ENCODE data around the gene EIF4E. TPM values are rescaled to one million over a fixed set of nuclear protein-coding genes. Genes with fewer than 3 reads are reported as not detected.
"Not testable (repeated sequence)": the region's sequence is repeated elsewhere in the genome, so short reads cannot be mapped to it uniquely, and the experiment has no call there.

The EIF4E gene
- total RNA-seq, 4 donors from 2014 or later: 45.6 to 68.7 (median 57.9) TPM

DNA sequence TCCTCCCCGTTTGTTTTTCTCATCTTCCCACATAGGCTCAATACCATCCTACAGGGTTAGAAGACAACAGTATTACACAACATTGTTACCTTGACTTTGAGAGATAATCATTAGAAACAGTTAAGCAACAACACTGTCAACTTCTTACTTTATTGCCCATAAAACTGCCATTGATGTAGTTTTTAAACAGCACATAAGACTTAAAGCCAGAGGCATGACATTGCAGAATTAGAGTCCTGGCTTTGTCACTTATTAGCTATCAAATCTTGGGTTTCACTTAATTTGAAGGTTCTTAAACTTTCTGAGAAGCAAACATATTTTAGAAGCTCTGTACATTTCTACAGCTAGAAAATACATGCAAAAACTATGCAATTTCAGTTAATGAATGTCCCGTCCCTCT, 41.8 kb downstream of the EIF4E start:
- TF ChIP-seq, protein P1, sequence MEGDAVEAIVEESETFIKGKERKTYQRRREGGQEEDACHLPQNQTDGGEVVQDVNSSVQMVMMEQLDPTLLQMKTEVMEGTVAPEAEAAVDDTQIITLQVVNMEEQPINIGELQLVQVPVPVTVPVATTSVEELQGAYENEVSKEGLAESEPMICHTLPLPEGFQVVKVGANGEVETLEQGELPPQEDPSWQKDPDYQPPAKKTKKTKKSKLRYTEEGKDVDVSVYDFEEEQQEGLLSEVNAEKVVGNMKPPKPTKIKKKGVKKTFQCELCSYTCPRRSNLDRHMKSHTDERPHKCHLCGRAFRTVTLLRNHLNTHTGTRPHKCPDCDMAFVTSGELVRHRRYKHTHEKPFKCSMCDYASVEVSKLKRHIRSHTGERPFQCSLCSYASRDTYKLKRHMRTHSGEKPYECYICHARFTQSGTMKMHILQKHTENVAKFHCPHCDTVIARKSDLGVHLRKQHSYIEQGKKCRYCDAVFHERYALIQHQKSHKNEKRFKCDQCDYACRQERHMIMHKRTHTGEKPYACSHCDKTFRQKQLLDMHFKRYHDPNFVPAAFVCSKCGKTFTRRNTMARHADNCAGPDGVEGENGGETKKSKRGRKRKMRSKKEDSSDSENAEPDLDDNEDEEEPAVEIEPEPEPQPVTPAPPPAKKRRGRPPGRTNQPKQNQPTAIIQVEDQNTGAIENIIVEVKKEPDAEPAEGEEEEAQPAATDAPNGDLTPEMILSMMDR (IDR thresholded peaks at IDR 0.05): no peak
- no peak for TF ChIP-seq POLR2A (IDR thresholded peaks at IDR 0.05)
- H3K4me1 ChIP-seq: no peaks in the 10 kb centered on the region
- no peak overlapping the region for H3K4me3 ChIP-seq
- H3K36me3 ChIP-seq: peaks cover 0 to 70% (median 0%) of the 10 kb centered on the region in 3 donors
- no peaks in the 10 kb centered on the region for H3K27me3 ChIP-seq
- H3K27ac ChIP-seq: no peak overlapping the region
- DNase-seq: no peak
- H3K9me3 ChIP-seq: no peaks in the 10 kb centered on the region

DNA sequence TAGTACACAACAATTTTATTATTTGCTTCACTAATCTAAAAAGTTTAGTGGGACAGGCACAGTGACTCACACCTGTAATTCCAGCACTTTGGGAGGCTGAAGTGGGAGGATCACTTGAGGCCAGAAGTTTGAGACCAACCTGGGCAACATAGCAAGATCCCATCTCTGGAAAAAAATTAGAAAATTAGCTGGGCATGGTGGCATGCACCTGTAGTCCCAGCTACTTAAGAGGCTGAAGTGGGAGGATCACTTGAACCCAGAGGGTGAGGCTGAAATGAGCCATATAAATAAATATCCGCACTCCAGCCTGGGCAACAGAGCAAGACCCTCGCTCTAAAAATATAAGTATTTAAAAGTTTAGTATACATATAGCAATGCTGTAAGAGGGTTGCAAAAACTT, 42.6 kb downstream of the EIF4E start:
- H3K4me3 ChIP-seq, H3K9me3 ChIP-seq, DNase-seq, H3K27me3 ChIP-seq, H3K27ac ChIP-seq, H3K4me1 ChIP-seq: not testable (repeated sequence)
- peaks cover 0 to 75% (median 0%) of the 10 kb centered on the region in 3 donors for H3K36me3 ChIP-seq

DNA sequence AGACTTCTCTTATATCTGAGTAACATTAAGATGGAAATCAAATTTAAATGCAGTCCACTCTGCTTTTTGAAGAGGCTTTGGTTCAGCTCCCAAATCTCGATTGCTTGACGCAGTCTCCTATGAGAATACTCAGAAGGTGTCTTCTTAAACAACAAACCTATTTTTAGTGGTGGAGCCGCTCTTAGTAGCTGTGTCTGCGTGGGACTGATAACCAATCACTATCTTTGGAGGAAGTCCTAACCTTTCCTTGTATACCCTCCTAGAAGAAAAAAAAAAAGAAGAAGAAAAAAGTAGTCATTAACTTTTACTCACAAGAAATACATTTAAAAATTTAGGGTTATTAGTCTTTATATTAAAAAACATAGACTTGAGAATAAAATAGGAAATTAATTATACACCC, 48.0 kb downstream of the EIF4E start:
- H3K27me3 ChIP-seq, H3K4me3 ChIP-seq, H3K9me3 ChIP-seq, H3K27ac ChIP-seq, DNase-seq, H3K4me1 ChIP-seq: not testable (repeated sequence)
- peaks cover 0 to 35% (median 0%) of the 10 kb centered on the region in 3 donors for H3K36me3 ChIP-seq

DNA sequence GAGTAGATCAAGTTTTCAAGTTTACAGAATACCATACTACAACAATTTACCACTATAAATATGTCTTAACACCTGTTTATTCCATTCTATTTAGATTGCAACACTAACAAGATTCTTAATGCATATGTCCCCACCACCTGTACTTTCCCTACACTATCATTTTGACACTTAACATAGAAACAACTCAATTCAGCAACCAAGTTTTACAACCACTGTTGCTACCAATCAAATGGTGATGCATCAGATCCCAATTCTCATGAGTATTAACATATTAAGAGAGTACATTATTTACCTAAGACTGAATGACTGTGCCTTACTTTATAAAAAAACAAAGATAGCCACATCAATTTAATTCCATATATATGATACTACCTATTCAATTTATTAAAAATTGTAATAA, 49.4 kb downstream of the EIF4E start:
- DNase-seq: no peak
- Histone ChIP-seq H3K27ac (no peak overlapping the region), H3K36me3 (peaks cover 0 to 22% (median 0%) of the 10 kb centered on the region in 3 donors), H3K27me3 (no peaks in the 10 kb centered on the region), H3K4me1 (no peaks in the 10 kb centered on the region), H3K4me3 (no peak overlapping the region), H3K9me3 (no peaks in the 10 kb centered on the region)
- TF ChIP-seq, protein P1 (IDR thresholded peaks at IDR 0.05): no peak
- no peak for TF ChIP-seq POLR2A (IDR thresholded peaks at IDR 0.05)

DNA sequence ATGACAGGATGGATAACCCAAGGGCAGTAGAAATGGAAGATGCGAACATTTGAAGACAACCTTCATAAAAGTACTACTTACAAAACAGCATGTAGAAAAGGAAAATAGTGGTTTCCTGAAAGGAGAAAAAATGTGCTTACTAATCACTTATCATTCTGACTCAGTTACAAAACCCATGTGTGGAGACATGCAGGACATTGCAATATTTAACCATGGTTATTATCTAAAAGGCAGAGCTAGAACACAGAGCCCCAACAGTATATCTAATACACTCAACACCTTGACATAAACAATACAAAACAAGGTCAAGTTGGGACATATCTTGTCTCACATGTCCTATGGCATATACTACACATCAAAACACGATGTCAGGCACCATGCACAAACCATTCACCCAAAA, 55.9 kb downstream of the EIF4E start:
- DNase-seq: no peak
- H3K4me3 ChIP-seq: no peak overlapping the region
- TF ChIP-seq, protein P1 (IDR thresholded peaks at IDR 0.05): no peak
- TF ChIP-seq POLR2A (IDR thresholded peaks at IDR 0.05): no peak
- H3K9me3 ChIP-seq: no peaks in the 10 kb centered on the region
- H3K36me3 ChIP-seq: no peaks in the 10 kb centered on the region
- no peaks in the 10 kb centered on the region for H3K4me1 ChIP-seq
- H3K27ac ChIP-seq: no peak overlapping the region
- H3K27me3 ChIP-seq: no peaks in the 10 kb centered on the region

DNA sequence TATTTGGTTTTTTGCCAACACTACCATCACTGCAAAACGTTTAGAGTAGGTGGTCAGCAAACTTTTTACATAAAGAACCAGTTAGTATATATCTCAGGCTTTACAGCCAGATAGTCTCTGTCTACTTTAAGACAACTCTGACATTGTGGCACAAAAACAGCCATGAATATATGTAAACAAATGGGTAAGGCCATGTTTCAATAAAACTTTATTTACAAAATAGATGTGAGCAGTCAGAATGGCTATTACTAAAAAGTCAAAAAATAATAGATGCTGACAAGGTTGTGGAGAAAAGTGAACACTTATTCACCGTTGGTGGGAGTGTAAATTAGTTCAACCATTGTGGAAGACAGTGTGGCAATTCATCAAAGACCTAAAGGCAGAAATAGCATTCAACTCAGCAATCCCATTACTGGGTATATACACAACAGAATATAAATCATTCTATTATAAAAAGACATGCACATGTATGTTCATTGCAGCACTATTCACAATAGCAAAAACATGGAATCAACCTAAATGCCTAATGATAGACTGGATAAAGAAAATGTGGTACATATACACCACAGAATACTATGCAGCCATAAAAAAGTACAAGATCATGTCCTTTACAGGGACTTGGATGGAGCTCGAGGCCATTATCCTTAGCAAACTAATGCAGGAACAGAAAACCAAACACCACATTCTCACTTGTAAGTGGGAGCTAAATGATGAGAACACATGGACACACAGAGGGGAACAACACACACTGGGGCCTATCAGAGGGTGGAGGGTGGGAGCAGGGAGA, 56.6 kb downstream of the EIF4E start:
- not testable (repeated sequence) for DNase-seq, H3K27ac ChIP-seq, H3K4me3 ChIP-seq, H3K27me3 ChIP-seq, H3K9me3 ChIP-seq, H3K36me3 ChIP-seq, H3K4me1 ChIP-seq

DNA sequence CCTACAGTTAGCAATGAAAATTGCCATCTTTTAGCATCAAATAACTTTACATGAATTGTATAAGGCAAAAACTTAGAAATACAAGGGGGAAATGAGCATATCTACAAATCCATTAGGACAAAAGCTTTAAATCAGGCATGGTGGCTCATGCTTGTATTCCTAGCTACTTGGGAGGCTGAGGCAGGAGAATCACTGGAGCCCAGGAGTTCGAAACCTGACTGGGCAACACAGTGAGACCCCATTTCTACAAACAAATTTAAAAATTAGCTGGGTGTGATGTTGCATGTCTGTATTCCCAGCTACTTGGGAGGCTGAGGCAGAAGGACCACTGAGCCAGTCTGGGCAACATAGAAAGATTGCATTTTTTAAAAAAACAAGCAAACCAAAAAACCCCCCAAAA, 61.3 kb downstream of the EIF4E start:
- H3K27me3 ChIP-seq: no peaks in the 10 kb centered on the region
- H3K4me3 ChIP-seq: no peak overlapping the region
- H3K9me3 ChIP-seq: no peaks in the 10 kb centered on the region
- DNase-seq: no peak
- no peaks in the 10 kb centered on the region for H3K4me1 ChIP-seq
- no peak for TF ChIP-seq POLR2A (IDR thresholded peaks at IDR 0.05)
- TF ChIP-seq, protein P1 (IDR thresholded peaks at IDR 0.05): no peak
- no peaks in the 10 kb centered on the region for H3K36me3 ChIP-seq
- H3K27ac ChIP-seq: no peak overlapping the region

All from Peyer's patch (tissue), 4 donors.